HEK293 (cell line): ENCODE data around the gene SYTL3.

Experiments used
- ATF2 ChIP-seq: fragments of 450-650 bp; formaldehyde crosslinking; IDR thresholded peaks from 2 replicates; pipeline ENCODE4 v1.5.1; 2016; ENCODE audit warnings: missing biosample characterization, missing genetic modification characterization, low read depth
- EGR2 ChIP-seq: fragments of 450-650 bp; formaldehyde crosslinking; IDR thresholded peaks from 2 replicates; pipeline ENCODE4 v1.5.1; 2016; ENCODE audit warnings: low read depth, missing biosample characterization, missing genetic modification characterization
- HIC1 ChIP-seq: fragments of 450-650 bp; formaldehyde crosslinking; IDR thresholded peaks from 2 replicates; pipeline ENCODE4 v1.5.1; 2016; ENCODE audit warnings: missing biosample characterization, missing genetic modification characterization
- IKZF3 ChIP-seq: fragments of 450-650 bp; IDR thresholded peaks from 2 replicates; pipeline ENCODE4 v1.5.0; 2018; ENCODE audit warnings: missing biosample characterization, mild to moderate bottlenecking, missing genetic modification characterization, moderate library complexity
- MYNN ChIP-seq: fragments of 450-650 bp; formaldehyde crosslinking; IDR thresholded peaks from 2 replicates; pipeline ENCODE4 v1.5.1; 2016; ENCODE audit warnings: missing biosample characterization, missing genetic modification characterization, borderline replicate concordance
- PRDM4 ChIP-seq: fragments of 450-650 bp; formaldehyde crosslinking; IDR thresholded peaks from 2 replicates; pipeline ENCODE4 v1.5.1; 2017; ENCODE audit warnings: missing biosample characterization, missing genetic modification characterization
- SCRT1 ChIP-seq: fragments of 450-650 bp; formaldehyde crosslinking; IDR thresholded peaks from 2 replicates; pipeline ENCODE4 v1.5.1; 2016; ENCODE audit warnings: missing biosample characterization, missing genetic modification characterization, borderline replicate concordance
- SP2 ChIP-seq: fragments of 450-650 bp; formaldehyde crosslinking; IDR thresholded peaks from 2 replicates; pipeline ENCODE4 v1.5.1; 2016; ENCODE audit warnings: missing biosample characterization, missing genetic modification characterization
- ZBTB11 ChIP-seq: fragments of 450-650 bp; formaldehyde crosslinking; conservative IDR thresholded peaks from 2 replicates; pipeline ENCODE4 v1.5.1; 2016; ENCODE audit warnings: low read depth, missing biosample characterization, missing genetic modification characterization
- ZBTB44 ChIP-seq: fragments of 450-650 bp; IDR thresholded peaks from 2 replicates; pipeline ENCODE4 v1.5.1; 2018; ENCODE audit warnings: missing biosample characterization, mild to moderate bottlenecking, missing genetic modification characterization
- ZEB2 ChIP-seq: fragments of 450-650 bp; formaldehyde crosslinking; IDR thresholded peaks from 2 replicates; pipeline ENCODE4 v1.5.1; 2016; ENCODE audit warnings: missing biosample characterization, missing genetic modification characterization
- ZNF10 ChIP-seq: fragments of 450-650 bp; formaldehyde crosslinking; IDR thresholded peaks from 2 replicates; pipeline ENCODE4 v1.5.1; 2017; ENCODE audit warnings: missing biosample characterization, missing genetic modification characterization
- ZNF133 ChIP-seq: fragments of 450-650 bp; formaldehyde crosslinking; IDR thresholded peaks from 2 replicates; pipeline ENCODE4 v1.5.1; 2016; ENCODE audit warnings: missing biosample characterization, missing genetic modification characterization
- ZNF292 ChIP-seq: fragments of 450-650 bp; formaldehyde crosslinking; IDR thresholded peaks from 2 replicates; pipeline ENCODE4 v1.5.1; 2016; ENCODE audit warnings: low read depth, missing biosample characterization, missing genetic modification characterization, borderline replicate concordance
- ZNF350 ChIP-seq: fragments of 450-650 bp; formaldehyde crosslinking; IDR thresholded peaks from 2 replicates; pipeline ENCODE4 v1.5.0; 2017; ENCODE audit warnings: missing biosample characterization, mild to moderate bottlenecking, missing genetic modification characterization
- ZNF366 ChIP-seq: fragments of 450-650 bp; formaldehyde crosslinking; conservative IDR thresholded peaks from 2 replicates; pipeline ENCODE4 v1.5.1; 2016; ENCODE audit warnings: missing biosample characterization, missing genetic modification characterization
- ZNF398 ChIP-seq: fragments of 450-650 bp; formaldehyde crosslinking; IDR thresholded peaks from 2 replicates; pipeline ENCODE4 v1.5.1; 2017; ENCODE audit warnings: missing biosample characterization, missing genetic modification characterization
- ZNF529 ChIP-seq: fragments of 450-650 bp; formaldehyde crosslinking; IDR thresholded peaks from 2 replicates; pipeline ENCODE4 v1.5.1; 2017; ENCODE audit warnings: missing genetic modification characterization, missing biosample characterization; ENCODE audit not compliant: insufficient replicate concordance
- ZNF549 ChIP-seq: fragments of 450-650 bp; IDR thresholded peaks from 2 replicates; pipeline ENCODE4 v1.5.1; 2018; ENCODE audit warnings: missing biosample characterization, missing genetic modification characterization, mild to moderate bottlenecking, inconsistent platforms, moderate library complexity
- ZNF561 ChIP-seq: fragments of 450-650 bp; IDR thresholded peaks from 2 replicates; pipeline ENCODE4 v1.5.1; 2018; ENCODE audit warnings: missing biosample characterization, missing genetic modification characterization, borderline replicate concordance
- ZNF701 ChIP-seq: fragments of 450-650 bp; formaldehyde crosslinking; IDR thresholded peaks from 2 replicates; pipeline ENCODE4 v1.5.1; 2016; ENCODE audit warnings: missing biosample characterization, missing genetic modification characterization
- ZNF707 ChIP-seq: fragments of 450-650 bp; formaldehyde crosslinking; IDR thresholded peaks from 2 replicates; pipeline ENCODE4 v1.5.1; 2016; ENCODE audit warnings: missing biosample characterization, missing genetic modification characterization
- ZNF792 ChIP-seq: fragments of 450-650 bp; formaldehyde crosslinking; IDR thresholded peaks from 2 replicates; pipeline ENCODE4 v1.5.1; 2016; ENCODE audit warnings: missing biosample characterization, missing genetic modification characterization
- ZSCAN23 ChIP-seq: fragments of 450-650 bp; formaldehyde crosslinking; IDR thresholded peaks from 2 replicates; pipeline ENCODE4 v1.5.1; 2016; ENCODE audit warnings: missing biosample characterization, missing genetic modification characterization
- ZSCAN30 ChIP-seq: fragments of 450-650 bp; IDR thresholded peaks from 2 replicates; pipeline ENCODE4 v1.5.1; 2018; ENCODE audit warnings: missing biosample characterization, mild to moderate bottlenecking, missing genetic modification characterization, moderate library complexity

SYTL3 gene

GRCh38 chr6:158644231-158645063 is 5.4 kb upstream of the SYTL3 start, which contains the start of gene DYNLT1 (continued):
- TF ChIP-seq ZNF366, result peak; percentile 96
- peak; percentile 31 for TF ChIP-seq PRDM4 (tag by site-specific recombination)
- TF ChIP-seq ZNF561 (tag by site-specific recombination), result peak; percentile 78
- peak; percentile 51 for TF ChIP-seq EGR2 (tag by site-specific recombination)
- peak; percentile 18; the same call in 1 of the 2 replicates for TF ChIP-seq ZSCAN30
- no peak for TF ChIP-seq SCRT1 (tag by site-specific recombination)
- no peak for TF ChIP-seq ZNF701 (tag by site-specific recombination)
- TF ChIP-seq ZBTB11 (tag by site-specific recombination), result peak; percentile 59
- TF ChIP-seq ZNF292 (tag by site-specific recombination), result no peak
- no peak for TF ChIP-seq ZNF707 (tag by site-specific recombination)
- peak; percentile 44 for TF ChIP-seq IKZF3 (tag by site-specific recombination)
- no peak for TF ChIP-seq ZNF529 (tag by site-specific recombination)
- TF ChIP-seq ZNF549 (tag by site-specific recombination), result no peak
- peak; percentile 97 for TF ChIP-seq HIC1 (tag by site-specific recombination)
- peak; percentile 11; the same call in 1 of the 2 replicates for TF ChIP-seq ZNF10 (tag by site-specific recombination)
- peak; percentile 82 for TF ChIP-seq ATF2 (tag by site-specific recombination)
- peak; percentile 64; the same call in 1 of the 2 replicates for TF ChIP-seq ZSCAN23 (tag by site-specific recombination)
- peak; percentile 87 for TF ChIP-seq ZEB2 (tag by site-specific recombination)
- TF ChIP-seq ZNF350, result 0 out of 2 replicates have a peak, but pooled peaks have one; percentile 15
- TF ChIP-seq MYNN (tag by site-specific recombination), result peak; percentile 56; the same call in 1 of the 2 replicates
- TF ChIP-seq ZBTB44 (tag by site-specific recombination), result no peak
- peak; percentile 92 for TF ChIP-seq SP2 (tag by site-specific recombination)
- peak; percentile 85 for TF ChIP-seq ZNF133 (tag by site-specific recombination)
- peak; percentile 76; the same call in 1 of the 2 replicates for TF ChIP-seq ZNF792 (tag by site-specific recombination)
- TF ChIP-seq ZNF398 (tag by site-specific recombination), result peak; percentile 65
